HEK293T (cell line): ENCODE results near the gene ALK.

Source experiments
- CTCF ChIA-PET: fragments of 350-600 bp; formaldehyde crosslinking; extraction: SDS; loops from one replicate; lab custom pipeline; 2021; ENCODE audit warnings: antibody characterized with exemption, inconsistent platforms; lab: Yijun Ruan, JAX
- POLR2A ChIA-PET: fragments of 350-600 bp; formaldehyde crosslinking; extraction: SDS; loops from one replicate; lab custom pipeline; 2020; ENCODE audit warnings: antibody characterized with exemption, inconsistent platforms; lab: Yijun Ruan, JAX
- DNase-seq: peaks from one replicate; pipeline ENCODE4 v3.0.0; 2012; ENCODE audit warnings: mixed read lengths; ENCODE audit errors: extremely low spot score
- ARNT ChIP-seq: fragments of 450-650 bp; IDR thresholded peaks from 2 replicates; pipeline ENCODE4 v1.6.1; 2017; ENCODE audit warnings: mild to moderate bottlenecking
- BHLHE40 ChIP-seq: fragments of 450-650 bp; IDR thresholded peaks from 2 replicates; pipeline ENCODE4 v1.6.1; 2016; ENCODE audit warnings: mild to moderate bottlenecking, moderate library complexity, borderline replicate concordance
- CTBP1 ChIP-seq: fragments of 450-650 bp; IDR thresholded peaks from 2 replicates; pipeline ENCODE4 v1.6.1; 2016; ENCODE audit warnings: borderline replicate concordance
- ELF4 ChIP-seq: fragments of 450-650 bp; IDR thresholded peaks from 2 replicates; pipeline ENCODE4 v1.6.1; 2017; ENCODE audit warnings: antibody characterized with exemption
- FOXA1 ChIP-seq: fragments of 450-650 bp; IDR thresholded peaks from 2 replicates; pipeline ENCODE4 v1.6.1; 2016; ENCODE audit warnings: mild to moderate bottlenecking
- FOXK2 ChIP-seq: fragments of 450-650 bp; IDR thresholded peaks from 2 replicates; pipeline ENCODE4 v1.6.1; 2016; ENCODE audit warnings: mild to moderate bottlenecking
- FOXM1 ChIP-seq: fragments of 450-650 bp; IDR thresholded peaks from 2 replicates; pipeline ENCODE4 v1.6.1; 2017; ENCODE audit warnings: mild to moderate bottlenecking, borderline replicate concordance
- HDGF ChIP-seq: fragments of 450-650 bp; IDR thresholded peaks from 2 replicates; pipeline ENCODE4 v1.6.1; 2017; ENCODE audit warnings: antibody characterized with exemption, borderline replicate concordance
- L3MBTL2 ChIP-seq: fragments of 450-650 bp; conservative IDR thresholded peaks from 2 replicates; pipeline ENCODE4 v1.6.1; 2016; ENCODE audit warnings: mild to moderate bottlenecking
- LEF1 ChIP-seq: fragments of 450-650 bp; IDR thresholded peaks from 2 replicates; pipeline ENCODE4 v1.6.1; 2017; ENCODE audit warnings: mild to moderate bottlenecking, borderline replicate concordance
- NFRKB ChIP-seq: fragments of 450-650 bp; IDR thresholded peaks from 2 replicates; pipeline ENCODE4 v1.6.1; 2016; ENCODE audit warnings: mild to moderate bottlenecking, moderate library complexity
- SP1 ChIP-seq: fragments of 450-650 bp; IDR thresholded peaks from 2 replicates; pipeline ENCODE4 v1.6.1; 2017
- SUZ12 ChIP-seq: fragments of 450-650 bp; IDR thresholded peaks from 2 replicates; pipeline ENCODE4 v1.6.1; 2016; ENCODE audit warnings: mild to moderate bottlenecking
- TARDBP ChIP-seq: fragments of 450-650 bp; IDR thresholded peaks from 2 replicates; pipeline ENCODE4 v1.6.1; 2016
- ZNF384 ChIP-seq: fragments of 450-650 bp; IDR thresholded peaks from 2 replicates; pipeline ENCODE4 v1.6.1; 2016
- TF ChIP-seq, protein P1 (sequence below): fragments of 450-650 bp; IDR thresholded peaks from 2 replicates; pipeline ENCODE4 v1.6.1; 2016

Gene ALK

DNA sequence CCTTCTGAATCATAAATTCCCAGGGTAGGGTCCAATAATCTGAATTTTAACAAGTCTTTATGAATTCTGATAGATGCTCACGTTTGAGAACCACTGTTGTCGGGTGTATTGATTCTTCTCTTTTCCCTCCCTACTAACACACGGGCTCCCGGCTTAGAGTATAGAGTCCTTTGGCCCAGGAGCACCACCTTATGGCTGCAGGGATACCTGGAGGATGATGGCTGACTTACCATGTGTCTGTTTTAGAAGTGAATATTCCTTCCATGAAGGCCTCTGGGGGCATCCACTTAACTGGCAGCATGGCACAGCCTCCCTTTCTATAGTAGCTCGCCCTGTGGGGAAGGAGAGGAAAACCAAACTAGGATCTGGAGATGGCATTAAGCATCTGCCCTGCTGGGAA lies 714.4 kb downstream of the ALK start:
- POLR2A ChIA-PET, result no interaction called here
- DNase-seq, result no peak
- CTCF ChIA-PET, result interaction anchor here (0.8 kb wide), 1 partner anchor 11 kb away, joined by 3 read pairs; no protein-coding TSS in a partner anchor
- TF ChIP-seq CTBP1 (no peak), L3MBTL2 (no peak), SUZ12 (no peak), LEF1 (no peak), SP1 (no peak), ZNF384 (no peak)
- TF ChIP-seq, protein P1, sequence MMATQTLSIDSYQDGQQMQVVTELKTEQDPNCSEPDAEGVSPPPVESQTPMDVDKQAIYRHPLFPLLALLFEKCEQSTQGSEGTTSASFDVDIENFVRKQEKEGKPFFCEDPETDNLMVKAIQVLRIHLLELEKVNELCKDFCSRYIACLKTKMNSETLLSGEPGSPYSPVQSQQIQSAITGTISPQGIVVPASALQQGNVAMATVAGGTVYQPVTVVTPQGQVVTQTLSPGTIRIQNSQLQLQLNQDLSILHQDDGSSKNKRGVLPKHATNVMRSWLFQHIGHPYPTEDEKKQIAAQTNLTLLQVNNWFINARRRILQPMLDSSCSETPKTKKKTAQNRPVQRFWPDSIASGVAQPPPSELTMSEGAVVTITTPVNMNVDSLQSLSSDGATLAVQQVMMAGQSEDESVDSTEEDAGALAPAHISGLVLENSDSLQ, result no peak

DNA sequence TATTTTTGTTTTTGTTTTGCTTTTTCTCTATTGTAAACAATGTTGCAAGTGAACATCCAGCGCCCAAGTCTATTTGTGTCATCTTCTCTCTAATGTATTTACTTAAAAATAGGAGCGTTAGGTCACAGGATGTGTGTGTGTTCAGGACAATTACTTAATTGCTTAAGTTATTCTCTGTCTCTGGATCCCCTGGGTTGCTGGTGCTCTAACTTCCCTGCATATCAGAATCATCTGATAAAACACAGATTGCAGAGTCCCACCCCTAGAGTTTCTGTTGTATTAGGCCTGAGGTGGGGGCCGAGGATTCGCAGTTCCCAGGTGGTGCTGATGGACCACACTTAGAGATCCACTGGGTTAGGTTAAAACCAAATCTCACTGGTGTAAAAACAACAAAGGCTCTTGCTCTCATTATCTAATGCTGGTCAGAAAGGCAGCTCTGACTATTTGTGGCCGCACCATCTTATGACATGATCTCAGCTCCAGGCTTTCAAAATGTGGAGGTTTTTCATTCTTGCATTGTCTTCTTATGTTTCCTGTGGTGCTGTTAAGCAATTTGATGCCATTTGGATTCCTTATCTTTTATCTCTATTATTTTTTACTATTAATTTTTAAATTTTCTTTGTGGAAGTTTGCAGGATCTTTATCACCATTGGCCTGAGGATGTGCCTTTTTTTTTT lies 718.4 kb downstream of the ALK start:
- no peak for DNase-seq
- CTCF ChIA-PET, result no interaction called here
- POLR2A ChIA-PET, result no interaction called here
- TF ChIP-seq FOXK2 (no peak), CTBP1 (no peak), LEF1 (no peak), FOXM1 (no peak), ARNT (no peak), SUZ12 (no peak), TARDBP (no peak), ZNF384 (no peak), SP1 (no peak), HDGF (no peak)

DNA sequence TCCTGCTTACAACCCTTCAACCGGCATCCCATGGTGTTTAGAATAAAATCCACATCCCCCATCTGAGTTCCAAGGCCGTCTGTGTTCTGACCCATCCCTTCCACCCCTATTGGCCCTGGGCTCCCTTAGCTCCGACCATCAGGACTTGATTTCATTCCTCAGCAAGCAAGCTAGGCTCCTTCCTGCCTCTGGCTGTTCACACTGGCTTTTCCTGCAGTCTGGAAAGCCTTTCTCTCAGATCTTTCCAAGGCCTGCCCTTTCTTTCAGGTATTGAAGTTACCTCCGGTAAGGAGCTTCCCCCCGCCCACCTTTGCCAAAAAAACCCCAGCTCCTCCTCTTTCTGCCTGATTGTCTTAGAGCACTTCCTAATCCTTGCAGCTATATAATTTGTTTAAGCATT lies 719.4 kb downstream of the ALK start:
- ChIA-PET CTCF (no interaction called here), POLR2A (no interaction called here)
- TF ChIP-seq ZNF384 (no peak), NFRKB (no peak), ELF4 (no peak), LEF1 (no peak), ARNT (no peak)
- TF ChIP-seq, protein P1, result no peak
- DNase-seq, result no peak

DNA sequence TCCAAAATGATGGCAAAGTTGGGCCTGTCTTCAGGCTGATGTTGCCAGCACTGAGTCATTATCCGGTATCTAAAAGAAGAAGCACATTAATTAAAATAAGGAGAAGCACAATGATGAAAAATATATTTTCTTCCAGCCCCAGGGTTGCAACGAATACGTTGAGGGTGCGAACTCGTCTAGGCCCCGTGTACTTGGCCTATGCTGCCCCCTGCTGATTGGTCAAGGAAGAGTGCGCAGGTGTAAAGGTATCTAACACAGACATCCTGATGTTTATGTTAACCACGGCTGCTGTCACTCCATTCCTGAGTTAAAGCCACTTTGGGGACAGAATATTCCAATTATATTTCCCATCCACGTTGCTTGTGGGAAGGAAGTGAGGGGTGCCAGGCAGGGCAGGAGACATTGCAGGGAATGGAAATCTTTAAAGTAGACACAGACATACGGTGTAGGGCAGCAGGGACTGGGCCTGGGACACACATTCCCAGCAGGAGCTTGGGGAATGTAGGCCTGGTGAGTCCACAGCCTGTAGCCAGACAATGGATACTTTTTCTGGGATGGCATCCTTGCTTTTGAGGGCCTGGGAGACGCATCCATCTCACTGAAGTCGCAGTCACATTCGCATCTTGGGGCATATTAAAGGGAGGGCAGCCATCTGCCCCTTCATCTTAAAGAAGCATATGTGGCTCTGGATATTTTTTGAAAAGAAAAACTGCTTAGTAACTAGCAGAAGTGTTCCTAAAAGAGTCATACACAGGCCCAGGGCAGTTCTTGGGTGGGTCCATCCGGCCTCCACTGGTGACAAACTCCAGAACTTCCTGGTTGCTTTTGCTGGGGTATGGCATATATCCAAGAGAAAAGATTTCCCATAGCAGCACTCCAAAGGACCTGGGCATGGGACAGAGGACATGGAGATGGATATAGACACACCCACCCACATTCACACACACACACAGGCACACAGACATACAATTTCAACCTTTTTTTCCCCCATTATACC lies 724.3 kb downstream of the ALK start:
- ChIA-PET CTCF (no interaction called here), POLR2A (interaction anchor here (0.6 kb wide), 1 partner anchor 804 kb away, joined by 4 read pairs; the partner anchor contains the start of gene FOSL2)
- TF ChIP-seq ELF4 (no peak), SUZ12 (no peak)
- TF ChIP-seq, protein P1, result peak; percentile 10; the same call in 1 of the 2 replicates
- peak; percentile 79 for DNase-seq

DNA sequence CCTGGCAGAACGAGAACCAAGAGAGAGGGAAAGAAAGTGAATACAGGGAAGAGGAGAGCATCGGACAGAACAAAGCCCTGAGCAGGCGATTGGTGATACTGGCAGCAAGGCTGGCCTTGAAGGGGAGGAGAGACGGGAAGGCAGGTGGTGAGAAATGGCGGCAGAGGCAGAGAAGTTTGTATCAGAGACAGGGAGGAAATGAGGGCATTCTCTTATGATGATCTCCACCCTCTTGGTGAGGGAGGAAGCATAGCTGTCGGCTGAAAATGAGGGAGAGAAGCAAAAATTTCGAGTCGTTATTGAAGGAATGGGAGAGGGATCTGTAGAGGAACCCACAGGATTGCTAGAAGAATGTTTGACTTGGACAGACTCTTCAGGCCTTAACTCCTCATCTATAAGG lies 725.6 kb downstream of the ALK start:
- TF ChIP-seq SP1 (no peak), TARDBP (no peak), BHLHE40 (no peak), ZNF384 (no peak), ELF4 (no peak), CTBP1 (no peak), FOXM1 (no peak), NFRKB (no peak), FOXK2 (no peak), HDGF (no peak)
- TF ChIP-seq, protein P1, result no peak
- CTCF ChIA-PET, result interaction anchor here (1.2 kb wide), 1 partner anchor 12 kb away, joined by 3 read pairs; no protein-coding TSS in a partner anchor
- DNase-seq, result no peak
- POLR2A ChIA-PET, result no interaction called here

DNA sequence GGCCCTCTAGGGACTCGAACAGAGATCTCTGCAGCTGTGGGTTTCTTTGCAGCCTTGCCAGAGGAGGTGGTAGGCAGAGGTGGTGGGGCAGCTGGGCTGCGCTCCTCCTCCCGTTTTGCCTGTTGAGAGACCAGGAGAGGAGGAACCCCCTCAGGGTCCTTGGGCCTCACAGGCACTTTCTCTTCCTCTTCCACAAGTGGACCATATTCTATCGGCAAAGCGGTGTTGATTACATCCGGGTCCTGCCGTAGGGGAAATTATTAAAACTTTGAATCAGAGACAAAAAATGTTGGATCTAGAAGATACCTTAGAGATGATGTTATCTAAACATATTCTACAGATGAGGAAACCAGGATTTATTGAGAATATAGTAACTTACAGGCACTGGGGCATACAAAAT lies 727.7 kb downstream of the ALK start:
- DNase-seq, result no peak
- ChIA-PET POLR2A (no interaction called here), CTCF (no interaction called here)
- no peak for TF ChIP-seq FOXM1
- no peak for TF ChIP-seq BHLHE40
- TF ChIP-seq LEF1, result no peak
- no peak for TF ChIP-seq ZNF384
- no peak for TF ChIP-seq SP1
- TF ChIP-seq SUZ12, result no peak
- TF ChIP-seq TARDBP, result no peak
- TF ChIP-seq NFRKB, result no peak
- no peak for TF ChIP-seq FOXA1
- TF ChIP-seq, protein P1, result no peak
- TF ChIP-seq HDGF, result no peak
- TF ChIP-seq ARNT, result no peak
- no peak for TF ChIP-seq FOXK2
